ENCODE measurements around the gene PSME3. TPM values are rescaled to one million over a fixed set of nuclear protein-coding genes. Genes with fewer than 3 reads are reported as not detected.
"Not testable (repeated sequence)": the region's sequence is repeated elsewhere in the genome, so short reads cannot be mapped to it uniquely, and the experiment has no call there.

PSME3 gene
- total RNA-seq, 1 experiment from 2014 or later, result 115 TPM

DNA sequence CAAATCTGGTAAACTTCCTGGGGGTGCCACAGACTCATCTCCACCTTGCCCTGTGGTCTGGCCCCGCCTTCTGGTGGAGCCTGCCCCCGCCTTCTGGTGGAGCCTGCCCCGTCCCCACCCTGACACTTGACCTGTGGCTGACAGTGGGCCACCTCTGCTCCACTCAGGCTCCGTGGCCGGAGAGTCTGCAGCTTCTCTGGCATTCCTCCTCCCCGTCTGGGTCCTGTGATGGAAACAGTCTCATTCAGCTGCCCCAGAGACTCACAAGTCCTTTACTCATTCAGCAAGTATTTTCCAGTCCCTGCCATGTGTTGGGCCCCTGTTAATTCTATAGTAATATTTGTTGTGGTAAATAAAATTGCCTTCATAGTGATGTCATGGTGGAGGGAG, 46.4 kb downstream of the PSME3 start:
- no peaks in the 10 kb centered on the region for H3K9me2 ChIP-seq (ENCODE audit: insufficient read depth)
- intact Hi-C loops (cut with micrococcal nuclease; ENCODE audit: unreplicated experiment), result no loop called here
- ChIA-PET POLR2A (ENCODE audit: unreplicated experiment) (no interaction called here), CTCF (no interaction called here)
- H4K20me1 ChIP-seq (ENCODE audit: insufficient read depth), result no peaks in the 10 kb centered on the region
- H3K9me3 ChIP-seq (ENCODE audit: insufficient read depth, low read depth), result no peaks in the 10 kb centered on the region
- peaks cover 2% of the 10 kb centered on the region; the same call in 1 of the 2 replicates for H3F3A ChIP-seq (ENCODE audit: insufficient read depth, low read depth)
- H3K4me3 ChIP-seq, result no peak overlapping the region
- BruUV-seq (replicated peaks), result no TSS peak
- DNase-seq, result no peak
- peaks cover 6% of the 10 kb centered on the region; the same call in 1 of the 2 replicates for H3K4me1 ChIP-seq (replicated peaks; ENCODE audit: insufficient read depth)
- no peak overlapping the region for H3K27ac ChIP-seq
- no peak overlapping the region for H2AFZ ChIP-seq
- H3K4me2 ChIP-seq, result no peak overlapping the region
- H3K27me3 ChIP-seq (ENCODE audit: insufficient read depth, low read depth), result peaks cover 36% of the 10 kb centered on the region
- H3K36me3 ChIP-seq (ENCODE audit: low read depth), result no peaks in the 10 kb centered on the region
- TF ChIP-seq EZH2 (IDR thresholded peaks at IDR 0.05; ENCODE audit: low read depth), result no peak
- TF ChIP-seq, protein P1, sequence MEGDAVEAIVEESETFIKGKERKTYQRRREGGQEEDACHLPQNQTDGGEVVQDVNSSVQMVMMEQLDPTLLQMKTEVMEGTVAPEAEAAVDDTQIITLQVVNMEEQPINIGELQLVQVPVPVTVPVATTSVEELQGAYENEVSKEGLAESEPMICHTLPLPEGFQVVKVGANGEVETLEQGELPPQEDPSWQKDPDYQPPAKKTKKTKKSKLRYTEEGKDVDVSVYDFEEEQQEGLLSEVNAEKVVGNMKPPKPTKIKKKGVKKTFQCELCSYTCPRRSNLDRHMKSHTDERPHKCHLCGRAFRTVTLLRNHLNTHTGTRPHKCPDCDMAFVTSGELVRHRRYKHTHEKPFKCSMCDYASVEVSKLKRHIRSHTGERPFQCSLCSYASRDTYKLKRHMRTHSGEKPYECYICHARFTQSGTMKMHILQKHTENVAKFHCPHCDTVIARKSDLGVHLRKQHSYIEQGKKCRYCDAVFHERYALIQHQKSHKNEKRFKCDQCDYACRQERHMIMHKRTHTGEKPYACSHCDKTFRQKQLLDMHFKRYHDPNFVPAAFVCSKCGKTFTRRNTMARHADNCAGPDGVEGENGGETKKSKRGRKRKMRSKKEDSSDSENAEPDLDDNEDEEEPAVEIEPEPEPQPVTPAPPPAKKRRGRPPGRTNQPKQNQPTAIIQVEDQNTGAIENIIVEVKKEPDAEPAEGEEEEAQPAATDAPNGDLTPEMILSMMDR (conservative IDR thresholded peaks at IDR 0.05), result no peak
- H3K79me2 ChIP-seq (ENCODE audit: low read depth), result no peaks in the 10 kb centered on the region

- Histone ChIP-seq H2AFZ (no peak overlapping the region), H3K79me2 (ENCODE audit: low read depth) (no peaks in the 10 kb centered on the region), H3K4me1 (replicated peaks; ENCODE audit: insufficient read depth) (peaks cover 6% of the 10 kb centered on the region; the same call in 1 of the 2 replicates), H3K4me3 (no peak overlapping the region), H3K36me3 (ENCODE audit: low read depth) (no peaks in the 10 kb centered on the region), H3F3A (ENCODE audit: insufficient read depth, low read depth) (peaks cover 4% of the 10 kb centered on the region; the same call in 1 of the 2 replicates), H3K27ac (no peak overlapping the region), H3K27me3 (ENCODE audit: insufficient read depth, low read depth) (peaks cover 36% of the 10 kb centered on the region), H3K9me3 (ENCODE audit: insufficient read depth, low read depth) (no peaks in the 10 kb centered on the region), H3K9me2 (ENCODE audit: insufficient read depth) (no peaks in the 10 kb centered on the region), H4K20me1 (ENCODE audit: insufficient read depth) (no peaks in the 10 kb centered on the region), H3K4me2 (no peak overlapping the region)
- POLR2A ChIA-PET (ENCODE audit: unreplicated experiment), result no interaction called here
- no TSS peak for BruUV-seq (replicated peaks)
- DNase-seq, result no peak
- intact Hi-C loops (cut with micrococcal nuclease; ENCODE audit: unreplicated experiment), result no loop called here
- CTCF ChIA-PET, result interaction anchor here (0.7 kb wide), 1 partner anchor 18 kb away, joined by 3 read pairs; no protein-coding TSS in a partner anchor
- TF ChIP-seq, protein P1 (conservative IDR thresholded peaks at IDR 0.05), result no peak
- no peak for TF ChIP-seq EZH2 (IDR thresholded peaks at IDR 0.05; ENCODE audit: low read depth)
Measured at GRCh38 chr17:42880776-42881310, 47.6 kb downstream of the PSME3 start.

- POLR2A ChIA-PET (ENCODE audit: unreplicated experiment); H3K27ac ChIP-seq; BruUV-seq (replicated peaks); intact Hi-C loops (cut with micrococcal nuclease; ENCODE audit: unreplicated experiment); H3F3A ChIP-seq (ENCODE audit: insufficient read depth, low read depth); H4K20me1 ChIP-seq (ENCODE audit: insufficient read depth); H3K4me1 ChIP-seq (replicated peaks; ENCODE audit: insufficient read depth); H3K4me2 ChIP-seq; H2AFZ ChIP-seq; H3K4me3 ChIP-seq; H3K9me2 ChIP-seq (ENCODE audit: insufficient read depth); H3K9me3 ChIP-seq (ENCODE audit: insufficient read depth, low read depth); DNase-seq; H3K36me3 ChIP-seq (ENCODE audit: low read depth); H3K79me2 ChIP-seq (ENCODE audit: low read depth): not testable (repeated sequence)
- H3K27me3 ChIP-seq (ENCODE audit: insufficient read depth, low read depth), result peaks cover 31% of the 10 kb centered on the region
- CTCF ChIA-PET, result interaction anchor here (0.7 kb wide), 1 partner anchor 216 kb away, joined by 3 read pairs; no protein-coding TSS in a partner anchor
Measured at GRCh38 chr17:42881706-42882105, 48.5 kb downstream of the PSME3 start.

DNA sequence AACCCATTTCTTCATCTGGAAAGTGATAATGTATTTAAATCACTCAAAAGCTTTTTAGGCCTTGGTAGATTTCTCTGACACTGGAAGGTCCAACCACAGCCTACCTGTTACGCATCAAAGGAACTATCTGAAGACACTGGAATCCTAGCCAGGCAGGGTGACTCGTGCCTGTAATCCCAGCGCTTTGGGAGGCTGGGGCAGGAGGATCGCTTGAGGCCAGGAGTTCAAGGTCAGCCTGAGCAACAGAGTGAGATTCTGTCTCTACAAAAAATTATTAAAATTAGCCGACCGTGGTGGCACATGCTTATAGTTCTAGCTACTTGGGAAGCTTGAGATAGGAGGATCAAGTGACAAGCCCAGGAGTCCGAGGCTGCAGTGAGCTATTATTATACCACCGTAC, 49.0 kb downstream of the PSME3 start:
- peaks cover 6% of the 10 kb centered on the region; the same call in 1 of the 2 replicates for H3K4me1 ChIP-seq (replicated peaks; ENCODE audit: insufficient read depth)
- H3K9me3 ChIP-seq (ENCODE audit: insufficient read depth, low read depth), result no peaks in the 10 kb centered on the region
- BruUV-seq (replicated peaks), result no TSS peak
- H3F3A ChIP-seq (ENCODE audit: insufficient read depth, low read depth), result peaks cover 4% of the 10 kb centered on the region; the same call in 1 of the 2 replicates
- no peaks in the 10 kb centered on the region for H3K79me2 ChIP-seq (ENCODE audit: low read depth)
- no peaks in the 10 kb centered on the region for H4K20me1 ChIP-seq (ENCODE audit: insufficient read depth)
- DNase-seq, result no peak
- H3K36me3 ChIP-seq (ENCODE audit: low read depth), result no peaks in the 10 kb centered on the region
- no peak overlapping the region for H3K4me2 ChIP-seq
- no peak overlapping the region for H2AFZ ChIP-seq
- H3K27ac ChIP-seq, result no peak overlapping the region
- CTCF ChIA-PET, result interaction anchor here (0.5 to 0.7 kb wide), 2 partner anchors 42 to 216 kb away, joined by 3 read pairs; no protein-coding TSS in a partner anchor
- peaks cover 26% of the 10 kb centered on the region for H3K27me3 ChIP-seq (ENCODE audit: insufficient read depth, low read depth)
- no peaks in the 10 kb centered on the region for H3K9me2 ChIP-seq (ENCODE audit: insufficient read depth)
- POLR2A ChIA-PET (ENCODE audit: unreplicated experiment), result no interaction called here
- intact Hi-C loops (cut with micrococcal nuclease; ENCODE audit: unreplicated experiment), result no loop called here
- H3K4me3 ChIP-seq, result no peak overlapping the region
- TF ChIP-seq, protein P1 (conservative IDR thresholded peaks at IDR 0.05), result no peak
- TF ChIP-seq EZH2 (IDR thresholded peaks at IDR 0.05; ENCODE audit: low read depth), result no peak

Measured in PC-9 (cell line).